Parathyroid adenoma (tissue), 2 donors: ENCODE data around the gene IGF2BP2.
"Not testable (repeated sequence)": the region's sequence is repeated elsewhere in the genome, so short reads cannot be mapped to it uniquely, and the experiment has no call there.

Source experiments
- H2AFZ ChIP-seq: fragments of 300-600 bp; sonication (generic); one replicate; pipeline ENCODE4 v1.7.0; 2017; ENCODE audit warnings: antibody characterized with exemption, mild to moderate bottlenecking
- H3K27ac ChIP-seq: fragments of 300-600 bp; sonication (generic); one replicate; pipeline ENCODE4 v1.7.0; 2017
- H3K27me3 ChIP-seq: fragments of 300-600 bp; sonication (generic); one replicate; pipeline ENCODE4 v1.7.0; 2017; ENCODE audit warnings: low read length; ENCODE audit not compliant: control insufficient read depth, insufficient read depth
- H3K36me3 ChIP-seq: fragments of 300-600 bp; sonication (generic); one replicate; pipeline ENCODE4 v1.7.0; 2017; ENCODE audit warnings: low read length; ENCODE audit not compliant: control insufficient read depth, insufficient read depth
- H3K4me1 ChIP-seq: fragments of 300-600 bp; sonication (generic); one replicate; pipeline ENCODE4 v1.7.0; 2017; ENCODE audit warnings: control low read depth
- H3K4me2 ChIP-seq: fragments of 300-600 bp; sonication (generic); one replicate; pipeline ENCODE4 v1.7.0; 2017; ENCODE audit warnings: low read length
- H3K4me3 ChIP-seq: fragments of 300-600 bp; sonication (generic); one replicate; pipeline ENCODE4 v1.7.0; 2017; ENCODE audit warnings: low read depth, low read length
- H3K79me2 ChIP-seq: fragments of 300-600 bp; sonication (generic); one replicate; pipeline ENCODE4 v1.7.0; 2017; ENCODE audit warnings: control low read depth
- H3K9ac ChIP-seq: fragments of 300-600 bp; sonication (generic); one replicate; pipeline ENCODE4 v1.7.0; 2017; ENCODE audit warnings: mild to moderate bottlenecking
- H3K9me3 ChIP-seq: fragments of 300-600 bp; sonication (generic); one replicate; pipeline ENCODE4 v1.7.0; 2017; ENCODE audit warnings: low read length; ENCODE audit not compliant: control insufficient read depth
- TF ChIP-seq, protein P1 (sequence below): fragments of 300-600 bp; sonication (generic); IDR thresholded peaks from one replicate; pipeline ENCODE4 v1.7.0; 2017; ENCODE audit warnings: antibody characterized with exemption, mild to moderate bottlenecking
- donor health status: primary hyperparathyroidism.

IGF2BP2 gene

GRCh38 chr3:185789891-185790830, 34.7 kb downstream of the IGF2BP2 start:
- Histone ChIP-seq H3K79me2 (peaks cover 7% of the 10 kb centered on the region), H3K4me2 (no peak overlapping the region), H3K4me1 (no peaks in the 10 kb centered on the region), H3K9me3 (no peaks in the 10 kb centered on the region), H3K4me3 (no peak overlapping the region), H3K27me3 (no peaks in the 10 kb centered on the region), H3K27ac (no peak overlapping the region), H3K9ac (no peak overlapping the region), H3K36me3 (no peaks in the 10 kb centered on the region), H2AFZ (no peak overlapping the region)
- TF ChIP-seq, protein P1, sequence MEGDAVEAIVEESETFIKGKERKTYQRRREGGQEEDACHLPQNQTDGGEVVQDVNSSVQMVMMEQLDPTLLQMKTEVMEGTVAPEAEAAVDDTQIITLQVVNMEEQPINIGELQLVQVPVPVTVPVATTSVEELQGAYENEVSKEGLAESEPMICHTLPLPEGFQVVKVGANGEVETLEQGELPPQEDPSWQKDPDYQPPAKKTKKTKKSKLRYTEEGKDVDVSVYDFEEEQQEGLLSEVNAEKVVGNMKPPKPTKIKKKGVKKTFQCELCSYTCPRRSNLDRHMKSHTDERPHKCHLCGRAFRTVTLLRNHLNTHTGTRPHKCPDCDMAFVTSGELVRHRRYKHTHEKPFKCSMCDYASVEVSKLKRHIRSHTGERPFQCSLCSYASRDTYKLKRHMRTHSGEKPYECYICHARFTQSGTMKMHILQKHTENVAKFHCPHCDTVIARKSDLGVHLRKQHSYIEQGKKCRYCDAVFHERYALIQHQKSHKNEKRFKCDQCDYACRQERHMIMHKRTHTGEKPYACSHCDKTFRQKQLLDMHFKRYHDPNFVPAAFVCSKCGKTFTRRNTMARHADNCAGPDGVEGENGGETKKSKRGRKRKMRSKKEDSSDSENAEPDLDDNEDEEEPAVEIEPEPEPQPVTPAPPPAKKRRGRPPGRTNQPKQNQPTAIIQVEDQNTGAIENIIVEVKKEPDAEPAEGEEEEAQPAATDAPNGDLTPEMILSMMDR: no peak

GRCh38 chr3:185789134-185789533, 35.7 kb downstream of the IGF2BP2 start:
- H3K4me1 ChIP-seq: no peaks in the 10 kb centered on the region
- H3K79me2 ChIP-seq: peaks cover 5% of the 10 kb centered on the region
- no peak overlapping the region for H3K4me3 ChIP-seq
- no peak overlapping the region for H3K4me2 ChIP-seq
- H3K27ac ChIP-seq: no peak overlapping the region
- H3K36me3 ChIP-seq: no peaks in the 10 kb centered on the region
- TF ChIP-seq, protein P1: no peak
- no peaks in the 10 kb centered on the region for H3K9me3 ChIP-seq
- no peak overlapping the region for H3K9ac ChIP-seq
- no peak overlapping the region for H2AFZ ChIP-seq
- no peaks in the 10 kb centered on the region for H3K27me3 ChIP-seq

- Histone ChIP-seq H3K4me3 (no peak overlapping the region), H3K79me2 (peaks cover 4% of the 10 kb centered on the region), H3K4me1 (no peaks in the 10 kb centered on the region), H3K27me3 (no peaks in the 10 kb centered on the region), H3K9me3 (no peaks in the 10 kb centered on the region), H3K27ac (no peak overlapping the region), H2AFZ (no peak overlapping the region), H3K36me3 (no peaks in the 10 kb centered on the region), H3K4me2 (no peak overlapping the region), H3K9ac (no peak overlapping the region)
- TF ChIP-seq, protein P1: no peak
Measured at GRCh38 chr3:185788292-185788691, 36.5 kb downstream of the IGF2BP2 start.

DNA sequence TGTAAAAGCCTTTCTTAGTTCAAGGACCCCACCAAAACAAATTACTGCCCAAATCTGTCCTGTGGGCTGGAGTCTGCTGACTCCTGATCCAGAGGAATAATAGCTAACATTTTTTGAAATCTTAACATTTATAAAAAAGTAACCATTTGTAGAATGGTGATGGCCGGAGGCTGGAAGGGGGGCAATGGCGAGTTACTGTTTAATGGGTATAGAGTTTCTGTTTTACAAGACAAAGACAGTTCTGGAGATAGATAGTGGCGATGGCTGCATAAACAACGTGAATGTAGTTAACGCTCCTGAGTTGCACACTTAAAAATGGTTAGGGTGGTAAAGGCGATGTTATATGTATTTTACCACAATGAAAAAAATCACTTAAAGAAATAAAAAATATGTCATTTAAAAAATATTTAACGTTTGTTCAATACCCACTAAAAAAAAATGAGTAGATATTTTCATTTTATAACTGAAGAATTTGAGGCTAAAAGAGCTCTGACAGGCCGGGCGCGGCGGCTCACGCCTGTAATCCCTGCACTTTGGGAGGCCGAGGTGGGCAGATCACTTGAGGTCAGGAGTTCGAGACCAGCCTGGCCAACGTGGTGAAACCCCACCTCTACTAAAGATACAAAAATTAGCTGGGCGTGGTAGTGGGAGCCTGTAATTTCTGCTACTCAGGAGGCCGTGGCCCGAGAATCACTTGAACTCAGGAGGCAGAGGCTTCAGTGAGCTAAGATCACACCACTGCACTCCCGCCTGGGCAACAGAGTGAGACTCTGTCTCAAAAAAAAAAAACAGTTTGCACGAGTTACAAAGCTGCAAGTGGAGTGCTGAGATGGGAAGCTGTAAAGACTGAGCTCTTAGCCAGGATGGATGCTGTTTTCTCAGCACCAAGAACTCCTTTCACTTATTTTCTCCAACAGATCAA, 37.6 kb downstream of the IGF2BP2 start:
- Histone ChIP-seq H3K79me2 (peaks cover 4% of the 10 kb centered on the region), H3K27ac (no peak overlapping the region), H3K9ac (no peak overlapping the region), H3K4me1 (no peaks in the 10 kb centered on the region), H3K4me3 (no peak overlapping the region), H3K9me3 (no peaks in the 10 kb centered on the region), H3K36me3 (no peaks in the 10 kb centered on the region), H2AFZ (no peak overlapping the region), H3K27me3 (no peaks in the 10 kb centered on the region), H3K4me2 (no peak overlapping the region)
- TF ChIP-seq, protein P1: no peak

GRCh38 chr3:185786258-185786657, 38.6 kb downstream of the IGF2BP2 start:
- not testable (repeated sequence) for H2AFZ ChIP-seq, H3K27me3 ChIP-seq, H3K36me3 ChIP-seq, H3K27ac ChIP-seq, H3K79me2 ChIP-seq, H3K4me3 ChIP-seq, H3K4me2 ChIP-seq, H3K9ac ChIP-seq, H3K4me1 ChIP-seq, H3K9me3 ChIP-seq
